Panc1 (cell line): ENCODE data around the gene UQCRC2. TPM values are rescaled to one million over a fixed set of nuclear protein-coding genes. Genes with fewer than 3 reads are reported as not detected.

Experiments
- ATAC-seq: fragments of 200-7000 bp; cut with Tn5 transposase; 2 replicates; pipeline ENCODE4 v1.9.1; 2020; ENCODE audit warnings: mild to moderate bottlenecking, moderate library complexity
- BruUV-seq: library from RNA; stranded (reverse); fragments of 400-500 nt; replicated peaks from 2 replicates; lab custom pipeline; 2021; lab: Mats Ljungman, UMichigan
- CTCF ChIA-PET: fragments of 300-600 bp; sonication (Branson Sonifier 250); formaldehyde crosslinking; loops from one replicate; lab custom pipeline; 2022; ENCODE audit warnings: antibody characterized with exemption; lab: Charles Lee
- POLR2A ChIA-PET: fragments of 300-600 bp; sonication (Branson Sonifier 250); formaldehyde crosslinking; loops from one replicate; lab custom pipeline; 2022; ENCODE audit warnings: antibody characterized with exemption; lab: Charles Lee
- DNase-seq: peaks from one replicate; pipeline ENCODE4 v3.0.0-alpha.2; 2010; ENCODE audit warnings: low read depth, low spot score
- H3K27ac ChIP-seq: 2 replicates; pipeline ENCODE4 v1.5.1; 2011; ENCODE audit warnings: mild to moderate bottlenecking, low read length, inconsistent platforms
- H3K27me3 ChIP-seq: fragments of 200-500 bp; sonication (Bioruptor generic); 2 replicates; pipeline ENCODE4 v1.6.0; 2014; ENCODE audit warnings: low read length, inconsistent platforms; ENCODE audit not compliant: control insufficient read depth, insufficient read depth
- H3K36me3 ChIP-seq: fragments of 200-500 bp; sonication (Bioruptor generic); 2 replicates; pipeline ENCODE4 v1.5.1; 2014; ENCODE audit warnings: inconsistent platforms, mild to moderate bottlenecking, low read length, moderate library complexity; ENCODE audit not compliant: control insufficient read depth, insufficient read depth
- H3K4me1 ChIP-seq: 2 replicates; pipeline ENCODE4 v1.5.1; 2011; ENCODE audit warnings: inconsistent platforms, mild to moderate bottlenecking, low read length, moderate library complexity; ENCODE audit not compliant: control insufficient read depth, insufficient read depth
- H3K4me3 ChIP-seq, 2 experiments: 2 replicates each; pipeline ENCODE4 v1.5.1; 2011 to 2012; ENCODE audit warnings: low read depth in 2 of 2, low read length in 2 of 2, mild to moderate bottlenecking in 2 of 2, inconsistent platforms in 1 of 2, moderate library complexity in 1 of 2
- H3K9me3 ChIP-seq: fragments of 200-500 bp; sonication (Bioruptor generic); 2 replicates; pipeline ENCODE4 v1.5.1; 2014; ENCODE audit warnings: low read depth, mild to moderate bottlenecking, inconsistent platforms, low read length, moderate library complexity; ENCODE audit not compliant: control insufficient read depth, insufficient read depth
- CTCF ChIP-seq: fragments of 450-650 bp; IDR thresholded peaks from 2 replicates; pipeline ENCODE4 v1.5.1; 2017; ENCODE audit warnings: mild to moderate bottlenecking
- POLR2AphosphoS5 ChIP-seq: IDR thresholded peaks from 2 replicates; pipeline ENCODE4 v1.6.1; 2012; ENCODE audit warnings: mild to moderate bottlenecking, low read depth, low read length, moderate library complexity
- REST ChIP-seq, 2 experiments: IDR thresholded peaks; 2 replicates each; pipeline ENCODE4 v1.6.1; 2011 to 2012; ENCODE audit warnings: low read depth in 2 of 2, control low read depth in 1 of 2, low read length in 1 of 2, mild to moderate bottlenecking in 1 of 2, moderate library complexity in 1 of 2; ENCODE audit not compliant: insufficient read depth in 1 of 2
- SIN3A ChIP-seq: IDR thresholded peaks from 2 replicates; pipeline ENCODE4 v1.6.1; 2012; ENCODE audit warnings: low read depth, mild to moderate bottlenecking, low read length, moderate library complexity, borderline replicate concordance; ENCODE audit not compliant: insufficient read depth
- TCF7L2 ChIP-seq: IDR thresholded peaks from 2 replicates; pipeline ENCODE4 v1.6.1; 2011; ENCODE audit warnings: mild to moderate bottlenecking, low read depth, low read length, inconsistent platforms
- in situ Hi-C: cut with HindIII; loops from 2 replicates; pipeline ENCODE4 v1.10.0; 2016; ENCODE audit warnings: low sequenced_read_pairs, low pct_unique_long_range_greater_than_20kb
- intact Hi-C: fragments of 100-400 bp; cut with micrococcal nuclease; formaldehyde crosslinking; loops from one replicate; pipeline ENCODE4 v1.10.0; 2022; ENCODE audit not compliant: unreplicated experiment
- total RNA-seq: library from RNA; stranded (reverse); gene quantifications from one replicate; pipeline ENCODE4 v1.2.1, GENCODE V29; 2021; ENCODE audit not compliant: unreplicated experiment

UQCRC2 gene
- total RNA-seq, 1 experiment from 2014 or later, result 248 TPM

DNA sequence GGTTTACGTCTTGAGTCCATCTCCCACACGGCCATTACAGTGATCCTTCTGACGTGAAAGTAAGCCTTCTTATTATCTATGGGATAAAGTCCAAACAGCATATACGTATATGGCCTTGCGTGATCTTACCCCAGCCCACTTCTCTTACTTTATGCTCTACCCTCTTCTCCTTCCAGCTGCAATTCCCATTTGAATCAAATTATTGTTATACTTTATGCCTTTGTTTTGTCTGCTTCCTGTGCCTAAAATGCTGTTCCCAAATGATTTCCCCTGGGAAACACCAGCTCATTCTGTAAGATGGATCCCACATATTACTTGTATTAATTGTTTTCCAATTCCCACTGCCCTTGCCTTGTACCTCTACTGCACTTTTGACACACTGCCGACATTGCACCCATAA is 11.2 kb downstream of the UQCRC2 start:
- BruUV-seq, result no TSS peak
- Histone ChIP-seq H3K9me3 (no peaks in the 10 kb centered on the region), H3K36me3 (peaks cover 65% of the 10 kb centered on the region), H3K4me3 (no peak overlapping the region), H3K27me3 (no peaks in the 10 kb centered on the region), H3K4me1 (no peaks in the 10 kb centered on the region), H3K27ac (no peak overlapping the region)
- no peak for DNase-seq
- ChIA-PET CTCF (no interaction called here), POLR2A (no interaction called here)
- in situ Hi-C loops, result no loop called here
- intact Hi-C loops, result no loop called here
- no peak for TF ChIP-seq CTCF
- TF ChIP-seq TCF7L2, result no peak
- no peak for TF ChIP-seq REST (IDR thresholded peaks at IDR 0.05; ENCODE audit: insufficient read depth in 1 of 2, low read depth in 2 of 2, low read length in 1 of 2)
- TF ChIP-seq SIN3A, result no peak
- no peak for TF ChIP-seq POLR2AphosphoS5
- no peak for ATAC-seq

GRCh38 chr16:21971856-21972255 is 18.7 kb downstream of the UQCRC2 start:
- in situ Hi-C loops (no loop called here), intact Hi-C loops (no loop called here)
- no peak for ATAC-seq
- ChIA-PET CTCF (no interaction called here), POLR2A (no interaction called here)
- DNase-seq, result no peak
- no peak overlapping the region for H3K27ac ChIP-seq
- TF ChIP-seq TCF7L2, result no peak
- no peak for TF ChIP-seq SIN3A
- TF ChIP-seq POLR2AphosphoS5, result no peak
- no peak for TF ChIP-seq REST (IDR thresholded peaks at IDR 0.05; ENCODE audit: insufficient read depth in 1 of 2, low read depth in 2 of 2, low read length in 1 of 2)
- TF ChIP-seq CTCF, result no peak
- BruUV-seq, result no TSS peak
- H3K36me3 ChIP-seq, result peaks cover 63% of the 10 kb centered on the region
- H3K4me3 ChIP-seq, result no peak overlapping the region
- no peaks in the 10 kb centered on the region for H3K27me3 ChIP-seq
- H3K9me3 ChIP-seq, result no peaks in the 10 kb centered on the region
- no peaks in the 10 kb centered on the region for H3K4me1 ChIP-seq
